Esophagus mucosa (tissue), 1 donor: ENCODE results near the gene BORCS6. TPM values are rescaled to one million over a fixed set of nuclear protein-coding genes. Genes with fewer than 3 reads are reported as not detected.
"Not testable (repeated sequence)": the region's sequence is repeated elsewhere in the genome, so short reads cannot be mapped to it uniquely, and the experiment has no call there.

Experiments
- ATAC-seq: fragments of 200-7000 bp; cut with Tn5 transposase; one replicate; pipeline ENCODE4 v1.9.1; 2020
- total RNA-seq: library from RNA; stranded (reverse); gene quantifications from one replicate; pipeline ENCODE4 v1.2.4, GENCODE V29; 2023
- donor health status: DM: yes; HTN: yes; CAD: no.

Gene BORCS6
- total RNA-seq, 1 donor from 2014 or later, result 6.3 TPM

DNA sequence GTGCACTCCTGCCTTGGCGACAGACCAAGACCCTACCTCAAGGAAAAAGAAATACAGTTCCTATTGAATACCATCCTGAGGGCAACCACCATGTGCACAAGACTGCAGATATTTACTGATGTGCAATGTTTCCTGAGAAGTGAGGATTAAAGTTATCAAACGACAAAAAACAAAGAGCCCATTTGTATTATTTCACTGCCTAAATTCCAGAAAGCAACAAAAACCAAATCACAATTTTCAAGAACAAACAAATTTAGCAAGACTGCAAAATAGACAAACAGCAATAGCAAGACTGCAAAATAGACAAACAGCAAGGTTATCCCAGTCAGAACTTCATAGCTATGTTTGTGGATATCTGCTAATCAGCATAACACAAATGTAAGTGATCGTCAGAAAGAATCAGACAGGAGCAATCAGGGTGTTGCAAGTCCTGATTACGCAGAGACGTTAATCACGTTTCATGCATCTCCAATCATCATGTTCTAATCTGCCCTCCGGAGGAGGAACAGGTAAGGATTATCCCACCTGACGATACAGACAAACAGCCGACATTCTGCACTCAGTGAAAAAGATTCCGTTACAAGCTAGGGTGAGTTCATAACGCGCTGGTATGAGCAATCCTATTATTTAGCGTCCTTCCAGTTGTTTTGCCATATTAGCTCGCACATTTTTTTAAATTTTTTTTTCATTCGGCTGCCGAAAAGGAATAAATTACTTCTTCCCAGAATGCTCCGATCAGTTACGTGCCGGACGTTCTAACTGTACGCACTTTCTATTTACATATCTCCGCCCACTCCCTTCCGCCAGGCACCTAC is 16.7 kb downstream of the BORCS6 start:
- peak; percentile 87 for ATAC-seq

DNA sequence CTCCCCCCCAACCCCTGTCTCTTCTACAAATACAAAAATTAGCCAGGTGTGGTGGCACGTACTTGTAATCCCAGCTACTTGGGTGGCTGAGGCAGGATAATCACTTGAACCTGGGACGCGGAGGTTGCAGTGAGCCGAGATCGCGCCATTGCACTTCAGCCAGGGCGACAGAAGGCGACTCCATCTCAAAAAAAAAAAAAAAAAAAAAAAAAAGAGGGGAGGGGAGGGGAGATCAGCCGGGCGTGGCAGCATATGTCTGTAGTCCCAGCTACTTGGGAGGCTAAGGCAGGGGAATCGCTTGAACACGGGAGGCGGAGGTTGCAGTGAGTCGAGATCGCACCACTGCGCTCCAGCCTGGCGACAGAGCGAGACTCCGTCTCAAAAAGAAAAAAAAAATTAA is 19.8 kb downstream of the BORCS6 start:
- ATAC-seq, result not testable (repeated sequence)

DNA sequence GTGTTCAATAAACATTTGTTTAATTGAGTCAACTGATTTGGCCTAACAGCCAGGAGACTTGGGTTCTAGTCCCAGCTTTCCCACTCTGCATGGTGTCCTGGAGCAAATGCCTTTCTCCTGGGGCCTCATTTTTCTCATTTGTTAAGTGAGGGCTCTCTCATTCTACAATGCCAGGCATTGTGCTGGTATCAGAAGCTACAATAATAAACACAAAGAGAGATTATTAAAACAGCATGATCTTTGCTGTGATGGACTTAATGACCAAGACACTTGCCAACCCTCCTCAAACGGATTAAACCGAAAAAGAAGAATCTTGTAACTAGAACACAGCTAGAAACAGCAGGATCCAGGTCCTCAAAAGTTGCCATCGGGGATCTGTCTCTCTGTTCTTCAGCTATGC is 22.5 kb downstream of the BORCS6 start:
- ATAC-seq, result no peak

DNA sequence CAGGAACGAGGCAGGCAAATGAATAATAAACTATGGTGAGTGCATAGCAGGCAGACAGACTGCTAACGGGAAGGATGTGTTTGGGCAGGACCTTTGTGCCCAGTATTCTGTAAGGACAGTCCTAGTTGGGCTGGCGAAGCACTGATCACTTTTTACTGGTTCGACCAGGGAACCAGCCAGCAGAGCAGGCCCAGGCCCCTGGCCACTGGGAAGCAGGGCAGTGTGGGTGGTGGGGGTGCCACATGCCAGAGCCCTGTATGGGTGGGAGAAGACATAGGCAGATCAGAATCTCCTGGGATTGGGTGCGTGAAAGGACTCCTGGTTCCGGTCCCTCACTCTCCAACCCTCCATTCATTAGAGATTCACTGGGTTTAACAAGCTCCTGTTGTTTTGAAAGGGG is 23.2 kb downstream of the BORCS6 start:
- ATAC-seq, result no peak

DNA sequence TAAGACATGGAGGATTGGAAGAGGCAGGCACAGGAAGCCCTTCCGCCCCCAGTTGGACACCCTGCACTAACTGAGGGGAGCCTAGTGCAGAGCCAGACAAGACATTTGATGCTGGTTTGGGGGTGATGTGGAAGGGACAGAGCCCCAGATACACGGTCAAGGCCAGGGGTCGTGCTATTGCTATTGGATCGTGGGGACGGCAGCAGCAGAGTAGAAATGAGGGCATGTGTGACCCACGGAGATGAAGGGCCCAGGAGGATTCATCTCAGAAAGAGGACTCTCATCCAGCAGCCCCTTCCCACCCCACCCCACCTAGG is 25.2 kb downstream of the BORCS6 start:
- ATAC-seq, result no peak

DNA sequence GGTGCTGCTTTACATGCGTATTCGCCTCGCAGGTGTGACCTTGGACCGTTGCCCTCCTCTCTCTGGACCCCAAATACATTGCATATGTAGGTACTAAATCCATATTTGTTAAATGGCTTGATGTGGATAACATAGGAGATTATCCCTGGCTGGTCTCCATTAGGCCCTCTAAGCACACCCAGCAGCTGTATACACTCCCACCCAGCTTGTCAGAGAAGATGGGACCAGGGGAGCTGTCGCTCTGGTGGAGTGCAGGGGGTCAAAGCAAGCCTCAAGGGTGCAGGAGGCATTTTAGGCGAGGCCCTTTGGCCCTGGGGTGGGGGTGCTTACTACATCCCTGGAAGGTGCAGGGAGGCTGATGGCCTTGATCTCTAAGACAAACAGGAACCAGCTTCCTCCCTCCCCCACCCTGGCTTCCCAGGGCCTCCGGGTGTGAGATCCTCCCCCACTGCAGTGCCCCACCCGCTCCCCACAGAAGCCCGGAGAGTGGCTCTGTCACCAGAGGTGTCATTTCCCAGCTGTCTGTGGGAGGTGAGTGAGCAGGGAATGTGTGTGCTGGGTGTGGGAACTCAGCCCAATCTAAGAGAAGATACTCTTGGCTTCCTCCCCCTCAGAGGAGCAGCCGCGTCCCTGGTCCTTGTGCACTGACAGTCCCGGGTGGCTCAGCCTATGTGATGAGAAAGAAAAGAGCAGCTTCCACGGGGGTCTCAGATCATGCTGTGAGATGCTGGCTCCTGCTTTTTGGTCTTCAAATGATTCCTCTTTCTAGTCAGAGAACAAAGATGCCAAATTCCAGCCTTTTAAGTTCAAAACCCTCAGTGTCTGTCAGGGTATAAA is 25.8 kb downstream of the BORCS6 start:
- peak; percentile 66 for ATAC-seq

DNA sequence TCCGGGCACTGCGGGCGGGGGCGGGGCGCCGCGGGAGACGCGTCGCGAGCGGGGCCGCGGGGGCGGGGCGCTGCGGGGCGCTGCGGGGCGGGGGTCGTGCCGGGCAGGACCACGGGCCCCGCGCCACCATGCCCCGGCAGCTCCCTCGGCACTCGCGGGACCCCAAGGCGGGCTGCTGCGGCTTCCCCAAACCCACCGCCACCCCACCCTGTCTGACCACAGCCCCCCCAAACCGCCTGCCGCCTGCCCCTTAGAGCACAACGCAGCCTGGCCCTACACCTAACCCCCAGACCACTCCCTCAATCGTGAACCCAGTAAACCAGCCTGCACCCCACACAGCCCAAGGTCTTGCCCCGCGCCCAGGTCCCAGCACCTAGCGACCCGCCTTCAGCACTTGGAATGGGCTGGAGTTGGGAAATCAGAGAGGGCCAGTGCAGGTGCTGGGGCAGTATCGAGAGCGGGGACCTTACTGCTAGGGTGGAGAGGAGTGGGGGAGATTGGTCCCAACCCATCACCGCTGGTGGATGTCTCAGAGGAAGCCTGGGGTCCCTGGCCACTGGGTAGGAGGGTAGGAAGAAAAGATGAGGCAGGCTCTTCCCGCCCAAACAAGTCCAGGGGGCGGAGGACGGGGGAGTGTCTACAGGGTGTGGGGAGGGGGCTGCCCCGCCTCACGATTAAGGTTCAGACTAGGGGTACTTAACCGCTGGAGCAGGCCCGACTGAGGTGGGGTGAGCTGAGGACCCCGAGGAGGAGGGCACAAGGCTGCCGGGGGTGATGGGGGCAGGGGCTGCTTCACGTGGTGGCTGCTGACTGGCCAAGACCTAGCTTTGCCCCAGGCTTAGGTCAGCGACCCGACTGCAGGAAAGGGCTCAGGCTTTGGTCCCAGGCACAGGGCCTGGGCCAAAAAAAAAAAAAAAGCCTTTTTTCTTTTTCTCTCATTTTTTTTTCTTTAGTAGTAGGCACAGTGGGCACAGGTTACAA is 26.7 kb downstream of the BORCS6 start:
- peak; percentile 13 for ATAC-seq

DNA sequence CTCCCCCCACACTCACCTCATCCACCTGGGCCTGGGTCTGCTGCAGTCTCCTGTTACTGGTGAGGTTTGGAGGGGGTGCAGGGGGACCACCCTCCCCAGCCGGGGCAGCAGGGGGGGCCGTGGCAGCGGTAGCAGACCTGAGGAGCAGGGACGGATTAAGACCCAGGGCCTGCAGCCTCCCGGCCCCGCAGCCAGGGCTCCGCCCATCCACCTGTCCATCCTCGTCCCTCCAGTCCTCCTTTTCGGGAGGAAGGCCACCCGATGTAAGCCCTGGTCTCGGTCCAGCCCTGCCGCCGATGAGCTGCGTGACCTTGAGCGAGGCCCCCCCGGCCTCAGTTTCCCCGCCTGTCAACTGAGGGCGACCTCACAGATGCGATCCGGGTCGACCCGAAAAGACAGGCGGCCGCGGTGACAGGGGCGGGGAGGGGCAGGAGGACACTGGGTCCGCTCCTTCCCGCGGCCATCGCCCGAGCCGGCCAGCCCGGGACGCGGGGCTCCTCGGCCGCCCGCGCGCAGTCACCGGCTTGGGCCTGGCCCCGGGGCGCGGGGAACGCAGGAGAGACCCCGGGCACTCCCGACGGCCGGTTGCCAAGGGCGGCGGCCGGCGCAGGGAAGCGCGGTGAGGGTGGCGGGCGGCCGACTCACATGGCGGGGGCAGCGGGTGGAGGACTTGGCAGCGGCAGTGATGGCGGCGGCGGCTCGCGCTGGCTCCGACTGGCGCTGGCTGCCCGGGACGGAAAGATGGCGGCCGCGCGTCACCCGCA is 27.6 kb downstream of the BORCS6 start, which contains the start of gene VAMP2:
TSS of gene VAMP2 (minus strand) at position 716 of the 764 bp plus-strand sequence. CDS start at position 647, 69 bp downstream.
- ATAC-seq, result peak; percentile 50

DNA sequence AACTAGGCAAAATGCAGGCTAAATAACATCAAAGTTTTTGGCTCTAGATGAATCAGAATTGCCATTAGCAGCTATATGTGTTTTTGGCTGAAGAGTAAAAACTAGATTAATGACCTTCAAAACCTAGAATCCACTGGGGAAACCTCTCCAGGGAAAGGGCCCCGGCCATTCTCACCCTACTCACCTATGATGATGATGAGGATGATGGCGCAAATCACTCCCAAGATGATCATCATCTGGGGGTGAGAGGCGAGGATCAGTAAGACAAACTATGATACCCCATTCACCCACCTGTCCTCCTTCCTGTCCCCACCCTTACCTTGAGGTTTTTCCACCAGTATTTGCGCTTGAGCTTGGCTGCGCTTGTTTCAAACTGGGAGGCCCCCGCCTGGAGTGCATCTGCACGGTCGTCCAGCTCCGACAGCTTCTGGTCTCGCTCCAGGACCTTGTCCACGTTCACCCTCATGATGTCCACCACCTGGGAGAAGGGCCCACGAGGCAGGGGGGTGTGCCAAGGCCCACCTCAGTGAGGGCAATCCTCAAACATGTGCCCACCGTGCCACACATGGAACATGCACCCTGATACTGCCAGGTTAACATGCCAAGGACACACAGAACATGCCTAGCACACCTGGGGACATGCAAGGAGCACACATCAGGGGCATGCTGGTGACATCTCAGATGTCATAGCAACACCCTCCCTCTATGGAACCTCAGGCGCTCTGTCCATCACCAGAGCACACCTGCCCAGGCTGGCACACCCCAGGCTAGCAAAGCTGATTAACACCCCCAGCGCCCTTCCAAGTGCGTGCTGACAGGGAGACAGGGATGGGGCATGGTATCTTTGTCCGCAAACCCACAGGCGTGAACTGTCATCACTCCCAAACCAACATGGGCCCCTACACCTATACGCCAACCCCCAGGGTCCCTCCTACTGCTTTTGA is 28.4 kb downstream of the BORCS6 start:
- peak; percentile 1 for ATAC-seq

DNA sequence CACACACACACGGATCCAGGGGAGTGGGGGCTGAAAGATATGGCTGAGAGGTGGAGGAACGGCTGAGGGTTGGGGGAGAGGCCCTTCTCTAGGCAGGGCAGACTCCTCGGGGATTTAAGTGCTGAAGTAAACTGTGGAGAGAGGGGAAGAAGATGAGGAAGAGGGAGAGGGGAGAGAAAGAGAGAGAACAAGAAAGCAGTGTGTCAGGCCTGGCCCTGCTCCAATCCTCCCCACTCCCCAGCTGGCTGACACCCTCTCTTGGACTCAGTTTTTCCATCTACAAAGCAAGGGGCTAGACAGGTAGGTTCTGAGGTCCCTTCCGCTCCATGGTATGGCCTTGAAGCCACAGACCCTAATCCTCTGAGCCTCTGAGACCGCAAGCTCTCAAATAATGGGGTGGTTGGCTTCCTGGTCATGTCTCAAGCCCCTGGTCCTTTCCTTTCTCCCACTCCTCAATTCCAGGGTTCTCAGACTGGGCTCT is 29.2 kb downstream of the BORCS6 start:
- ATAC-seq, result no peak

DNA sequence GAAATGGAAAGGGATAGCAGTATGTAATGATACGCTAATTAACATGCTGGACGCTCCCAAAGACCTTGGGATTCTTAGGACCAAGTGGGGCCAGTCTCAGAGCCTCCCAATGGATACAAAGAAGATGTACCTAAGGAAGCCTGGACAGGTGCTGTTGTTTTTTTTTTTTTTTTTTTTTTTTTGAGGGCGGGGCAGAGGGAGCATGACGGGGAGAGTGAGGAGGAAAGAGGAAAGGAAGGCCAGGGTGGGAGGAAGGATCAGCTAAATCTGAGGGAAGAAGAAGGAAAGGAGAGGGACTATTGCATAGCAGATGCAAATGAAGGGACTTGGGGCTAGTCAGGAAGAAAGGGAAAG is 29.8 kb downstream of the BORCS6 start:
- no peak for ATAC-seq

DNA sequence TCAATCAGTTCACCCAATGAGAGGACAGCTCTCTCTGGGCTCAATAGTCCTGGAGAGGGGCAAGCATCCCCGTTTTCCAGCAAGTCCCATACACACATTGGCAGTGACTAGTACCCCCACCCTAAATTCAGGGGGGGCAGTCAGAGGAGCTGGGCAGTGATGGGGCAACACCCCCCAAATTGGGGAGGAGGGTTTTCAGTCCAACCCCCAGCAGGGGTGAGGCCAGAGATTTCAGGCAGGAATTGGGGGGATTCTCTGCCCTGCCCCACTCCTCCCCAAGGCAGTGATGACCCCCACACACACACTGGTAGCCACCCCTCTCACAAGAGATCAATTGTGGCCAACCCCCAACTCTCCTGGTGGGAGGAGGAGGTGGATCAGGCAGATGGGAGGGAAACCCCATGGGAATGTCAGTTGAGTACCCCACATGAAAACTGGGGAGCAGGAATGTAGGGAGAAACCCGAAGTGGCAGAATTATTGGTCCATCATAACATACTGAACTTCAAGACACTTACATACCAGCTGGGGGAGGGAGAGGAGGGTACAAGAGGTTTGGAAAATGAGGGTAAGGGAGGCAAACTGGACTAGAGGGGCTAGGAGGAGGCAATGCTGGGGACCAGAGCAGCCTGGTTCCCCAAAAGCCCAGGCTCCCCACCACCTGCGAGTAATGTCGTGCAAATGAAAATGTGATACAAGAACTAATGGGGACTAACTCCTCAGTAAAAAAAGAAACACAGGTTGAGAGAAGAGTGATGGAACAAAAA is 30.3 kb downstream of the BORCS6 start:
- no peak for ATAC-seq

DNA sequence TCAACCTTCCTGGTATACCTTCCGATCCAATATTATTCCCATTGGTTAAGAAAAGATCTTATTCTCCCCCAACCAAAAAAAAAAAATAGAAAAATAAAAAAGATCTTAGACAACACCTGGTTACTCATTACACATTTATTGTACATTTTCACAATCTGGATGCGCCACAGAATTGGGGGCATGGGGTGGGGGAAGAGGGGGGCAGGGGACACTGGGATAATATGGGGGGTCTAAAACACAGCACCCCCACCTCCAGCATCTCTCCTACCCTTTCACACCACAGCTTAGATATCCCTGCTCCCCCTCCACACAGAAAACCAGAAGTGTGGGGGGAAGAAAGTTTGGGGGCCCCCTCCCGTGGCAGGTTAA is 31.0 kb downstream of the BORCS6 start:
- ATAC-seq, result no peak

DNA sequence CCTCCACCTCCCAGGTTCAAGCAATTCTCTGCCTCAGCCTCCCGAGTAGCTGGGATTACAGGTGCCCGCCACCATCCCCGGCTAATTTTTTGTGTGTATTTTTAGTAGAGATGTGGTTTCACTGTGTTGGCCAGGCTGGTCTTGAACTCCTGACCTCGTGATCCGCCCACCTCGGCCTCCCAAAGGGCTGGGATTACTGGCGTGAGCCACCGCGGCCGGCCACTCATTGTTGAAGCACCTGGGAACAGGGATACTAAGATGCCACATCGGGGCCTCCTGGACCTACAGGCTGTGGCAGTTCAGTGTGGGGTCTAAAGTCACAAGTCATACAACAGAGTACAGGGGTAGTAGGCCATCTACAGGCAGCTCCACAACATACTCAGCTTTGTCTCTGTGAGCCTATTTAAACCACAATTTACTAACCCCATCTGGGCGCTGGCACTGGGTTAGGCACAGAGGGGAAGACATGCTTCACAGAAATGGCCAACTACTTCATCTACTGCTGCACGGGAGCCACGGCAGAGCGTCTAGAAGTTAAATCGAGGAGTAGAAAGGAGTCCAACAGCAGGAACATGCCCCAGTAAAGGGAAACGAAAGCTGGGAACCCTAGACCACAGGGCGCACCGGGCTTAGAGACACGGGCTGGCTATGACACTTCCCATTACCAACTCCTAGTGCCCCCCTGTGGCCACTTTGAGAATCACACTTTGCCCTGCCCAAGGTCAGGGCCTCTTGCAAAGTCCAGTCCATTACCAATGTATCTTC is 31.5 kb downstream of the BORCS6 start:
- peak; percentile 5 for ATAC-seq

DNA sequence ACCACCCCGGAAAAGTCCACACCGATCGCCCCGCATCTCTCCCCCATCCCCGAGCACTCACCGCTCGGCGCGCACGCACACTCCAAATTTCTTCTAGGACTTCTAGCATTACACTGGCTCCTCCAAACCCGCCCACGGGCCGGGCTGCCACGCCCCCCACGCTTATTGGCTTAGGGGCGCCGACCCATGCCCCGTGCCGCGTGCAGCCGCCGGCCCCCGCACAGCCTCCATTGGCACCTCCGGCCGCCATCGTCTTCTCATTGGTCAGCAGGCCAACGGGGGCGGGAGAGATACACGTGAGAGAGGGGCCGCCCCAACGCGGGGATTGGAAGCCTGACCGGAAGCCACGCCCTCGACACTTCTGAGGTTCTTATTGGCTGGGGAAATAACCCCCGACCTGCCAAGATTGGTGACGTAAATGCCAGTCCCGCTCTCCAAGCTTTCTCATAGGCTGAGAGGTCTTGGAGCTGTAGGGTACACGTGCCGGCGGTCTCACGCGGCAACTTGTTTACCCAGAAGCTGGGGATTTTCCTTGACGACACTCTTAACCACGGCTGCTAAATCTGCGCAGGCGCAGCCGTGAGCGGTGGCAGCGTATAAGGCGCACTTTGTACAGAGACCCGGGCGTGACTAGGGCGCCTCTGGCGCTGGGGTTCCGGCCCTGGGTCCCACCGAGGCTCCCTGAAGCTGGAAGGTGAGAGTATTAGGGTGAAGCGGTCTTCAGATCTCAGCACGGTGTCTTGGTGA is 33.6 kb downstream of the BORCS6 start:
- peak; percentile 76 for ATAC-seq

DNA sequence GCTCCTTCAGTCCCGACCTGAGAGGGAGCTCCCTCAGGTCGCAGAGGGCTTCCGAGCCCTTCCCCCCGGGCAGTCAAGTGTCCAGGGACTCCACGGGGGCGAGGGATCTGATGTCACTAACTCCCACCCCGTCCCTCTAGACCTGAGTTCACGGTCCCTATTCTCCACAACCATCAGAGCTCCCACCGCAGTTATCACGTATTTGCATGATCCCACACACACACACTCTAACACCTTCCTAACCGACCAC is 34.1 kb downstream of the BORCS6 start:
- no peak for ATAC-seq

DNA sequence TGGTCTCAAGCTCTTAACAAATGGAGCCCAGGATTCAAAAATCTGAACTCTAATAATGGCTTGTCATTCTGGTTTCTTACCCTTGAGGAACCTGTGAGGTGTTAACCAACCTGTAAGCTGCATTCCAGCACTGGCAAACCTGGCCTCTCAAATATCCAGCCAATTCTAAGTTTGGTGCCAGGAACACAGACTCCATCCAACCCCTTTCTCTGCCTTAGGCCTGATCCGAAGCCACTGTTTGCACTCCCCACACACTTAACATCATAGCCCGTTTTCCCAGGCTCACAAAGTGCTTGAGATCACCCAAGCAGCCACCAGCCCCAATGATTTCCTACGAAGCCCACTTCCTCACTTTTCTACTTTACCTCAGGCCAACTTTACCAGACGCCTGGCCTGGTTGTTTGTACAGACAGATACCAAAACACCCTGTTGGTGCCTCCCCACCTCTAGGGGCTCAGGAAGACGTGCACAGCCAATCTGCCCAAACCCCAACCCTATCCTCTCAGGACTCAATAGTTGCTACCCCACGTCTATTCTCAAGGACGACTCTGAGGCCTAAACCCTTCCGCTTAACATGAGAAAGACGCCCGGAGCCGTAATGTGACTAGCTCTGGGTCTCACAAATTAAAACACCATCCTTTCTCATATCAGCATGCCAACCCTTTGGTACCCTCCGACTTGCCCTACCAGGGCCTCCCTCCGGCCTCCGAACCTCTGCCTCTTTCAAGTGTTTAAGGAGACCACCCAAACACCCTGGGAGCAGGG is 34.6 kb downstream of the BORCS6 start:
- no peak for ATAC-seq

DNA sequence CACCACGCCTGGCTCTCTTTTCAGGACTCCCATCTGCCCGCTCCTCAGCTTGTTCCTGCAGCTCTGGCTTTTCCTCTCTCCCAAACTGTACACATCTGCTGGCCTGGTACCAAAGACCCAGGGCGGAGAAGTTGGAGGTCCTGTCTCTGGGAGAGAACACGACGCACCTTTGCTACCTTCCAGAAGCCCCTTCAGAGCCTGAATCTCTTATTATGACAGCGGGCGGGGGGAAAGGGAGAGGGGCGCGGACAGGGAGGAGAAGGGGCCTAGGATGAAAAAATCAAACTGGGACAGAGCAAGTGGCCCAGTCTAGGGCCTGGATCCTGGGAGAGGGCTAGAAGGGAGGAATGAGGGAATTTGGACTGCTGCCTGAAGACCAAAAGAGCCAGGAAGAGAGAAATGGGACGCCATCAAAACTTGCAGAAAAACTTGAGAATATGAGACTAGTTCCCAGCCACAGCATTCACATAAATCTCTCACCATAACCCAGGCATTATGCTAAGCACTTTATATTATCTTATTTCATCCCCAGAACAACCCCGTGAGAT is 35.3 kb downstream of the BORCS6 start:
- no peak for ATAC-seq
